ENCODE data around the gene TFDP1.

TFDP1 gene

DNA sequence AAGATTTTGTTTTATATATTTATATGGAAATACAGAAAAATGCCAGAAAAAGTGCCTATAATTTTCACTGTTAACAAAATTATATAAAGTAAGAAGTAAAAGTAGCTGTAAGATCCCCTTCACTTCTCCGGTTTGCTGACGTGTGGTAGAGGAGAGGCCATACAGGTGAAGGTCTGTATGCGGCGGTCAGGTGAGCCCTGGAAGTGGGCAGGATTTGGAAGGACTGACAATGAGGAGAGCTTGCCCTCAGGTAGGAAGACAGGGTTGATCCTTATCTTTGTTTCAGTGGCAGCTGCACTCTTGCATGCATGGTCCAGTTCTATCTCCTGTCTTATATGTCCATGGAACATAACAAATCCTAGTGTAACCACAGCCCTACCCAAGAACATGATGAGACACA is 16.9 kb upstream of the TFDP1 start:
- no peak for DNase-seq (ENCODE audit: low read depth)
- no peak overlapping the region for H3K4me3 ChIP-seq (ENCODE audit: low read depth, low read length)
- no peak for TF ChIP-seq CTCF (IDR thresholded peaks at IDR 0.05; ENCODE audit: insufficient read depth, low read depth, low read length, missing control alignments)

DNA sequence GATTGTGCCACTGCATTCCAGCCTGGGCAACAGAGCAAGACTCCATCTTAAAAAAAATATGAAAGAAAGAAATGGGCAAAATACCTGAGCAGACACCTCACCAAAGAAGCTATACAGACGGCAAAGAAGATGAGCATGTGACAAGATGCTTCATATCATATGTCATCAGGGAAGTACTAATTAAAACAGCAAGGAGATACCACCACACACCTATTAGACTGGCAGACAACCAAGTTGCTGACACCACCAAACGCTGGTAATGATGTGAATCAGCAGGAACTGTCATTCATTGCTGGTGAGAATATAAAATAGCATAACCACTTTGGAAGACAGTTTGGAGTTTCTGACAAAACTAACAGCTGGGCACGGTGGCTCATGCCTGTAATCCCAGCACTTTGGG is 11.5 kb upstream of the TFDP1 start:
- TF ChIP-seq CTCF (IDR thresholded peaks at IDR 0.05; ENCODE audit: insufficient read depth, low read depth, low read length, missing control alignments): no peak
- no peak for DNase-seq (ENCODE audit: low read depth)

DNA sequence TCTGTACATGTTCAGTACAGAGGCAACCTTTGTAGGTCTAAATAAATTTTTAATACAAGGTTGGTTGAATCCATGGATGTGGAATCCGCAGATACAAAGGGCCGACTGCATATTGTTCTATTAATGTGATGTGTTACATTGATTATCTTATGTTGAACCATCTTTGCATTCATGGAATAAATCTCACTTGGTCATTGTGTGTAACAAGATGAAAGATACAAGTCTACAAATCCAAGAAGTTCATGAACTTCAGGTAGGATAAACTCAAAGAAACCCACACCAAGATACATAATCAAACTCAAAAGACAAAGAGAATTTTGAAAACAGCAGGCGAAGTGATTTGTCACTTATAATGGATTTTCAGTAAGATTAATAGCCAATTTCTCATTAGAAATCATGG is 8.0 kb upstream of the TFDP1 start:
- no peak overlapping the region for H3K4me3 ChIP-seq (ENCODE audit: low read depth, low read length)
- DNase-seq (ENCODE audit: low read depth): no peak
- TF ChIP-seq CTCF (IDR thresholded peaks at IDR 0.05; ENCODE audit: insufficient read depth, low read depth, low read length, missing control alignments): no peak

More for the DNA sequence above, 11.5 kb upstream of the TFDP1 start:
- no peak overlapping the region for H3K4me3 ChIP-seq (ENCODE audit: low read depth, low read length)

GRCh38 chr13:113577881-113578435 is 6.6 kb upstream of the TFDP1 start:
- TF ChIP-seq CTCF (IDR thresholded peaks at IDR 0.05; ENCODE audit: insufficient read depth, low read depth, low read length, missing control alignments): no peak
- no peak for DNase-seq (ENCODE audit: low read depth)
- no peak overlapping the region for H3K4me3 ChIP-seq (ENCODE audit: low read depth, low read length)

GRCh38 chr13:113579686-113580085 is 4.9 kb upstream of the TFDP1 start:
- no peak overlapping the region for H3K4me3 ChIP-seq (ENCODE audit: low read depth, low read length)
- no peak for DNase-seq (ENCODE audit: low read depth)
- TF ChIP-seq CTCF (IDR thresholded peaks at IDR 0.05; ENCODE audit: insufficient read depth, low read depth, low read length, missing control alignments): no peak

DNA sequence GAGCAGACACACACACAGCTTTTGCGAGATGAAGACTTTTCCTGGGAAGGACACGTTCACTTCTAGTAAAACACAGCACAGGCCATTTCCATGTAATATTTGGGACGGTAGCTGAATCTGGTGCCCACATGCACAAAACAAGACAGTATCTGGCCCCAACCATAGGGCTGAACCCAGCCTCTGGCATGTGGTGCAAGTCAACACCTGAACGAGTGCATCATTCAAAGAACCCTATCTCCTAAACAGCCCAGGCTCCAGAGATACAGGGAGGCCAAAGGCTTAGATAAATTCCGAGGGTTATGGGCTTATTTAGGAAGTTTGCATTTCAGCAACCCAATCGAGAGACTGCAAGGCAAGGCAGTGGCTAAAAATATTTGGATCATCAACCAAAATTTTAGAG is 2.7 kb upstream of the TFDP1 start:
- no peak for TF ChIP-seq CTCF (IDR thresholded peaks at IDR 0.05; ENCODE audit: insufficient read depth, low read depth, low read length, missing control alignments)
- no peak for DNase-seq (ENCODE audit: low read depth)
- no peak overlapping the region for H3K4me3 ChIP-seq (ENCODE audit: low read depth, low read length)

Measured in GM12865 (cell line).